BLaER1 treated with 17β-estradiol and CSF1 and Interleukin-3, amounts not matched to agents 10 nM and 100 nM (cell line): Measurements from ENCODE around the gene PSMC3.
A peak's percentile ranks its signal among the peaks of the same experiment; 100 is the strongest.

Source experiments
- H3K27ac ChIP-seq, 11 experiments: shearing (Covaris generic); formaldehyde crosslinking; 2 replicates each; pipeline ENCODE4 v1.8.1; 2022
- H3K27me3 ChIP-seq, 11 experiments: shearing (Covaris generic); formaldehyde crosslinking; 2 replicates each; pipeline ENCODE4 v1.8.1; 2022
- H3K36me3 ChIP-seq, 11 experiments: shearing (Covaris generic); formaldehyde crosslinking; 2 replicates each; pipeline ENCODE4 v1.8.1; 2022
- H3K4me1 ChIP-seq, 10 experiments: shearing (Covaris generic); formaldehyde crosslinking; 2 replicates each; pipeline ENCODE4 v1.8.1; 2022
- H3K4me2 ChIP-seq, 11 experiments: shearing (Covaris generic); formaldehyde crosslinking; 2 replicates each; pipeline ENCODE4 v1.8.1; 2022
- H3K4me3 ChIP-seq, 10 experiments: shearing (Covaris generic); formaldehyde crosslinking; 2 replicates each; pipeline ENCODE4 v1.8.1; 2022
- H3K9ac ChIP-seq, 11 experiments: shearing (Covaris generic); formaldehyde crosslinking; 2 replicates each; pipeline ENCODE4 v1.8.1; 2022
- H3K9me3 ChIP-seq, 11 experiments: shearing (Covaris generic); formaldehyde crosslinking; replicated peaks in 1 of 11; 2 replicates each; pipeline ENCODE4 v1.8.1; 2022
- H4K20me1 ChIP-seq, 11 experiments: shearing (Covaris generic); formaldehyde crosslinking; 2 replicates each; pipeline ENCODE4 v1.8.1; 2022
- Cebpa-rat ChIP-seq, 11 experiments: shearing (Covaris generic); IDR thresholded peaks; 2 replicates each; pipeline ENCODE4 v1.8.1; 2022

Gene PSMC3

DNA sequence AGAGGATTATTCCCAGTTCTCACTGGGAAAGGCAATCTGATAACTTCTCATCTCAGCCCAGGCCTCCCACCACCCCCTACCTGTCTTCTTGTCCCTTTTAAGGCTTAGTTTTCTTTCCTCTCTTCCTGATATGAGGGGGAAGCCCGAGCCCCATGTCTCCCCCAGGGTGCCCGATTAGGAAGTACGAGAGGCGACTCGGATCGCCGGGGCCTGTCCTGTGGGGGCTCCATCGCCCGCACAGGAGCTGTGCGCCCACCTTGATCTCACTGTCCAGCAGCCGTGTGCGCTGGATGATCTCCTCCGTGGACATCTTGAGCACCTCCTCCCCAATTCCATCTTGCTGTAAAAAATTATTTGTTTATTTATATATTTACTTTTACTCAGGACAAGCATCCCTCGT lies 628 bp downstream of the PSMC3 start:
- peak overlapping the region; percentile 90 to 99 (median 95) for H3K4me2 ChIP-seq
- no peak for TF ChIP-seq Cebpa-rat (IDR thresholded peaks at IDR 0.05)
- H3K9me3 ChIP-seq = no peaks in the 10 kb centered on the region
- H3K27me3 ChIP-seq = no peaks in the 10 kb centered on the region
- H3K36me3 ChIP-seq = peaks cover 42 to 48% (median 47%) of the 10 kb centered on the region in 11 experiments
- peak overlapping the region; percentile 85 to 99 (median 94) for H3K4me3 ChIP-seq
- H3K9ac ChIP-seq = peak overlapping the region; percentile 93 to 99 (median 97)
- peaks cover 0 to 12% (median 0%) of the 10 kb centered on the region in 11 experiments; a peak in 9 of 22 replicates for H4K20me1 ChIP-seq
- peaks cover 14 to 25% (median 16%) of the 10 kb centered on the region in 10 experiments for H3K4me1 ChIP-seq
- peak overlapping the region; percentile 92 to 100 (median 98) for H3K27ac ChIP-seq

DNA sequence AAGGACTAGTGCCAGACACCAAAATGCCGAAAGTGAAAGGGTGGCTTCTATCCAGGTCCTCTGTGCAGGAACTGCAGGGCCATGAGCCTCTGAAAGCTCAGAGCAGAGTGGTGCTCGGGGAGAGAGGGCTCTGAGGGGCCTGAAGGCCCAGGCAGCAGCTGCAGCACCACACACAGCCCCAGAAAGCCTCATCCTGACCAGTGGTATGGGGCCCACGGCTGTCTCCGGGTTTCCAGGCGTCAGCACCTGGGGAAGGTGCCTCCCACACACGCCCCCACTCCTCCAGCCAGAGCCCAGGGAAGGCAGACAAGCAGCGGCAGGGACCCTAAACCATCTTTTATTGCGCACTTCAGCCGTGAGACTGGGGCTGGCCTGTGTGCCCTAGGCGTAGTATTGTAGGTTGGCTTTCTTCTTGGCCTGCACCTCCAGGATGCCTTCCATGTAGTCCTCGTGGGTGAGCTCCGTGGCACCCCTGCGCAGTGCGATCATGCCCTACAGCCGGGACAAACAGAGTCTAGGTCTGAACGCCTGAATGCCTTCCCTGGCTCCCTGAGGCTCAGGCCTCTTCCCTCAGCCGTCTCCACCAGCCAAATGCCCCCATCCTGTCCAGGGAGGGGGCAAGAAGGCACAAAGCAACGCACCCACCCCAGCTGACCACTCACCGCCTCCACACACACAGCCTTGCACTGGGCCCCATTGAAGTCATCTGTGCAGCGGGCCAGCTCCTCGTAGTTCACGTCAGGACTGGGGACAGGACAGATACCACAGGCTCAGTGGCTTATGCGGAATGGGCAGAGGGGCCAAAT lies 7.6 kb downstream of the PSMC3 start:
- 0 out of 22 replicates have a peak overlapping the region, but pooled peaks of 1 of the 11 experiments have one; percentile 18 for H3K27ac ChIP-seq
- peaks cover 7 to 80% (median 55%) of the 10 kb centered on the region in 11 experiments; a peak in 21 of 22 replicates for H4K20me1 ChIP-seq
- H3K9ac ChIP-seq = peak overlapping the region in 2 of 11 experiments; percentile 4 to 20; a peak in 1 of 22 replicates
- no peak overlapping the region for H3K4me3 ChIP-seq
- no peaks in the 10 kb centered on the region for H3K9me3 ChIP-seq
- no peaks in the 10 kb centered on the region for H3K27me3 ChIP-seq
- peaks cover 18 to 36% (median 25%) of the 10 kb centered on the region in 10 experiments for H3K4me1 ChIP-seq
- H3K36me3 ChIP-seq = peaks cover 89 to 100% (median 96%) of the 10 kb centered on the region in 11 experiments
- TF ChIP-seq Cebpa-rat (IDR thresholded peaks at IDR 0.05) = no peak
- H3K4me2 ChIP-seq = peak overlapping the region in 1 of 11 experiments; percentile 1; a peak in 1 of 22 replicates

DNA sequence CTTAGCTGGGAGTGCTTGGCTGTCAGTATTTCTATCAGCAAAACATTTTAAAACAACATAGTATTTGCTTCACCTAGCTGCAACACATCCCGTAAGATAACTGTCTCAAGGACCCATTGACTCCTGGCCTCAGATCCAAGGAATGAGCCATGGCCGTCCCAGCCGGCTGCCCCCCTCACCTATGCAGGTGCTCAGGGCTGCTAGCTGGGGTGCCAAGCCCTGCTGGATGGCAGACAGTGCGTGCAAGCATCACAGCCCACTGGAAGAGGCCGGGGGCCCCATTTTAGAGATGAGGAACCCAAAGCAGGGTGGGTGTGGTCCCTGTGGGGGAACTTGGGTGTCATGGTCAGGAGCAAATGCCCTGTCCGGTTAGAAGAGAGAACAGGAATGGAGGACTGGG lies 8.5 kb downstream of the PSMC3 start:
- Histone ChIP-seq H3K9me3 (no peaks in the 10 kb centered on the region), H3K27ac (0 out of 22 replicates have a peak overlapping the region, but pooled peaks of 1 of the 11 experiments have one; percentile 18), H3K27me3 (no peaks in the 10 kb centered on the region), H3K4me2 (peak overlapping the region in 2 of 11 experiments; percentile 1 to 19; a peak in 2 of 22 replicates), H3K9ac (peak overlapping the region in 2 of 11 experiments; percentile 4 to 20; a peak in 1 of 22 replicates), H3K36me3 (peaks cover 86 to 100% (median 97%) of the 10 kb centered on the region in 11 experiments), H3K4me1 (peaks cover 23 to 46% (median 31%) of the 10 kb centered on the region in 10 experiments), H3K4me3 (no peak overlapping the region), H4K20me1 (peaks cover 11 to 89% (median 65%) of the 10 kb centered on the region in 11 experiments; a peak in 21 of 22 replicates)
- TF ChIP-seq Cebpa-rat (IDR thresholded peaks at IDR 0.05) = no peak

DNA sequence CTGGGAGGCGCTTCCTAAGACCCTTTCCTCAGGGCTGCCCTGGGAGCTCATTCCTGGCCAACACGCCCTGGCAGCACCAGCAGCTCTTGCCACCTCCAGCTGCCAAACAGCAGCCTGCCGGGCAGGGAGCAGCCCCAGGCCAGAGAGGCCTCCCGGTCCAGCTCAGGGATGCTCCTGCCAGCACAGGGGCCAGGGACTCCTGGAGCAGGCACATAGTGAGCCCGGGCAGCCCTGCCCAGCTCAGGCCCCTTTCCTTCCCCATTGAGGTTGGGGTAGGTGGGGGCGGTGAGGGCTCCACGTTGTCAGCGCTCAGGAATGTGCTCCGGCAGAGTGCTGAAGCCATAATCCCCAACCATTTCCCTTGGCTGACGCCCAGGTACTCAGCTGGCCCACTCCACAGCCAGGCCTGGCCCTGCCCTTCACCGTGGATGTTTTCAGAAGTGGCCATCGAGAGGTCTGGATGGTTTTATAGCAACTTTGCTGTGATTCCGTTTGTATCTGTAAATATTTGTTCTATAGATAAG lies 10.2 kb downstream of the PSMC3 start:
- H4K20me1 ChIP-seq = peaks cover 11 to 98% (median 62%) of the 10 kb centered on the region in 11 experiments; a peak in 21 of 22 replicates
- H3K36me3 ChIP-seq = peaks cover 69 to 99% (median 93%) of the 10 kb centered on the region in 11 experiments
- no peaks in the 10 kb centered on the region for H3K27me3 ChIP-seq
- no peak overlapping the region for H3K4me3 ChIP-seq
- peaks cover 31 to 63% (median 39%) of the 10 kb centered on the region in 10 experiments for H3K4me1 ChIP-seq
- 0 out of 22 replicates have a peak overlapping the region, but pooled peaks of 3 of the 11 experiments have one; percentile 30 to 47 (median 44) for H3K27ac ChIP-seq
- peak overlapping the region in 2 of 11 experiments; percentile 78 to 81; a peak in 4 of 22 replicates for H3K4me2 ChIP-seq
- peak overlapping the region in 7 of 11 experiments; percentile 6 to 48 (median 13); a peak in 2 of 22 replicates for H3K9ac ChIP-seq
- no peaks in the 10 kb centered on the region for H3K9me3 ChIP-seq
- TF ChIP-seq Cebpa-rat (IDR thresholded peaks at IDR 0.05) = no peak

DNA sequence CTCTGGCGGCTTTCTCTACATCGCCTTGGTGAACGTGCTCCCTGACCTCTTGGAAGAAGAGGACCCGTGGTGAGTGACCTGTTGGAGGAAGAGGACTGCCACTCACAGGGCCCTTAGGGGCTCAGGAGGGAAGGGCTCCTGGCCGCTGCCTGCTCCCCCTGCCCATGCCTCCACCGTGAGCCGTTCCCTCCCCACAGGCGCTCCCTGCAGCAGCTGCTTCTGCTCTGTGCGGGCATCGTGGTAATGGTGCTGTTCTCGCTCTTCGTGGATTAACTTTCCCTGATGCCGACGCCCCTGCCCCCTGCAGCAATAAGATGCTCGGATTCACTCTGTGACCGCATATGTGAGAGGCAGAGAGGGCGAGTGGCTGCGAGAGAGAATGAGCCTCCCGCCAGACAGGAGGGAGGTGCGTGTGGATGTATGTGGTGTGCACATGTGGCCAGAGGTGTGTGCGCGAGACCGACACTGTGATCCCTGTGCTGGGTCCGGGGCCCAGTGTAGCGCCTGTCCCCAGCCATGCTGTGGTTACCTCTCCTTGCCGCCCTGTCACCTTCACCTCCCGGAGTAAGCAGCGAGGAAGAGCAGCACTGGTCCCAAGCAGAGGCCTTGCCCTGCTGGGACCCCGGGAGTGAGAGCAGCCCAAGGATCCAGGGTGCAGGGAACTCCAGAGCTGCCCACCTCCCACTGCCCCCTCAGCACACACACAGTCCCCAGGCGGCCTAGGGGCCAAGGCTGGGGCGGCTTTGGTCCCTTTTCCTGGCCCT lies 11.0 kb downstream of the PSMC3 start:
- Histone ChIP-seq H3K36me3 (peaks cover 61 to 99% (median 93%) of the 10 kb centered on the region in 11 experiments), H3K9me3 (no peaks in the 10 kb centered on the region), H3K4me2 (peak overlapping the region; percentile 67 to 98 (median 79); a peak in 20 of 22 replicates), H3K4me3 (no peak overlapping the region), H4K20me1 (peaks cover 11 to 98% (median 56%) of the 10 kb centered on the region in 11 experiments; a peak in 21 of 22 replicates), H3K4me1 (peaks cover 38 to 70% (median 46%) of the 10 kb centered on the region in 10 experiments), H3K9ac (peak overlapping the region; percentile 30 to 70 (median 48); a peak in 16 of 22 replicates), H3K27me3 (no peaks in the 10 kb centered on the region), H3K27ac (peak overlapping the region in 5 of 11 experiments; percentile 6 to 47 (median 38); a peak in 5 of 22 replicates)
- TF ChIP-seq Cebpa-rat (IDR thresholded peaks at IDR 0.05) = no peak

DNA sequence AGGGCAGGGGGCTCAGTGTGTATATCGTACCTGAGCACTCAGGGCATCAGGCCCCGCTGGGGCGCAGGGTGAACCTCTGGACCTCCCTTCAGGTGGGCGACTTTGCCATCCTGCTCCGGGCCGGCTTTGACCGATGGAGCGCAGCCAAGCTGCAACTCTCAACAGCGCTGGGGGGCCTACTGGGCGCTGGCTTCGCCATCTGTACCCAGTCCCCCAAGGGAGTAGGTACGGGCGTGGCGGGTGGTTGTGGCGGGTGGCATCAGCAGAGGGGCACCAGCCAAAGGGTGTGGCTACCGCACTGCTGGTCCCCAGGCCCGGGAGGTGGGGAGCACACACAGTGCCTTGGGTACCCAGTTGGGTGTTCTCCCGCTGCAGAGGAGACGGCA lies 11.6 kb downstream of the PSMC3 start:
- Histone ChIP-seq H3K4me3 (no peak overlapping the region), H3K4me2 (peak overlapping the region; percentile 67 to 98 (median 79); a peak in 21 of 22 replicates), H3K4me1 (peaks cover 44 to 76% (median 52%) of the 10 kb centered on the region in 10 experiments), H3K9me3 (no peaks in the 10 kb centered on the region), H3K27ac (peak overlapping the region in 6 of 11 experiments; percentile 5 to 47 (median 40); a peak in 6 of 22 replicates), H3K9ac (peak overlapping the region; percentile 30 to 70 (median 48); a peak in 17 of 22 replicates), H4K20me1 (peaks cover 11 to 98% (median 59%) of the 10 kb centered on the region in 11 experiments; a peak in 21 of 22 replicates), H3K27me3 (no peaks in the 10 kb centered on the region), H3K36me3 (peaks cover 55 to 96% (median 87%) of the 10 kb centered on the region in 11 experiments)
- no peak for TF ChIP-seq Cebpa-rat (IDR thresholded peaks at IDR 0.05)

DNA sequence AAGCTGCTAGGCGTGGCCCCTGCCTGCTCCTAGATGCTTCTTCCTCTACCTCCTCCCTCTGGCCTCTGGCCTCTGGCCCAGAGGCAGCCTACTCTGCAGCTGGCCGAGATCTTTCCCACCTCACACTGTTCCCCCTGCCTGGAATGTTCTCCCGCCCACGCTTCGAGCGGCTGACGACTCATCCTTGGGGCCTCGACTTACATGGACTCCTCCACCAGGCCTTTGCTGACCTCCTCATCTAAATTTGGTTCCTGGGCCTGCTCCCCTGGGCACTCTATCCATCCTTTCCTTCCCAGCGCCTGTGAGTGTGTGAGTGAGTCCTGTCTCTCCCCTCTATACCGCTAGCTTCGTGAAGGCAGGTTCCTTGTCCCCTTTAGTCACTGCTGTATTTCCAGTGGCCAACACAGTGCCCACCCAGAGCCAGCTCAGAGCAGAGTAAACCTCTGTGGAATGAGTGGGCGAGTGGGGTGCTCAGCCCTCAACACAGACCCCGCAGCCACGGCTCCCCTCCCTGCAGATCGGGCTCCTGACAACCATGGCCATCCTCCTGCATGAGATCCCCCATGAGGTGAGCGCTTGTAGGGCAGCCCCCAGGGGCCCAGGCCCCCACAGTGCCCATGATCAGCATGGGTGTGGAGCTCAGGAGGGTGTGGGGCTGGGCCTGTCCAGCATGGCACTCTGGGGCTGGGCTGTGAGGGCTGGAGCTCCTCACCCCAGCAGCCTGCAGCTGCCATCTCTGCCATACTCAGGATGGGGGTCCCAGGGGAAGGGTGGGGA lies 12.1 kb downstream of the PSMC3 start:
- no peak for TF ChIP-seq Cebpa-rat (IDR thresholded peaks at IDR 0.05)
- peak overlapping the region in 4 of 11 experiments; percentile 5 to 47 (median 43); a peak in 3 of 22 replicates for H3K27ac ChIP-seq
- peak overlapping the region; percentile 30 to 70 (median 48); a peak in 21 of 22 replicates for H3K9ac ChIP-seq
- H3K4me1 ChIP-seq = peaks cover 50 to 82% (median 58%) of the 10 kb centered on the region in 10 experiments
- peak overlapping the region in 1 of 10 experiments; percentile 29; a peak in 3 of 20 replicates for H3K4me3 ChIP-seq
- peaks cover 50 to 91% (median 81%) of the 10 kb centered on the region in 11 experiments for H3K36me3 ChIP-seq
- H3K27me3 ChIP-seq = no peaks in the 10 kb centered on the region
- no peaks in the 10 kb centered on the region for H3K9me3 ChIP-seq
- peak overlapping the region; percentile 67 to 98 (median 79) for H3K4me2 ChIP-seq
- H4K20me1 ChIP-seq = peaks cover 11 to 97% (median 60%) of the 10 kb centered on the region in 11 experiments; a peak in 21 of 22 replicates
